ENCODE measurements around the gene PLAC1.

PLAC1 gene

DNA sequence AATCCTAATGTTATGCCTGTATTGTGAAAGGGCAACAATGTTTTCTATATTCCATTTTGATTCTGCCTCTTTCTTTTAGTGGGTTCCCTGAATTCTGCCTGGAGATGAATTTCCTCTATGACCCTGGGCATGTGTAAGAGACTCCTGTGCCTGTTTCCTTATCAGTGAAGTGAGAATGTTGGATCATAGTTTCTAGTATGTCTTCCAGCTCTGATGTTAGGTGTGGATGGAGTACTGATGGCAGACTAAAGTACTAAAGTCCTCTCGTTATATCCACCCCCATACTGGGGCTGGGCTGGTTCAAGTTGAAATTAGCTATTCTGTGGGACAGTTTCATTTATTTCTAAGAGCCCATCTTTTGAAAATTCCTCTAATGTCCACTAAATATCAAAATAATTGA is 29.6 kb downstream of the PLAC1 start:
- DNase-seq, result no peak

DNA sequence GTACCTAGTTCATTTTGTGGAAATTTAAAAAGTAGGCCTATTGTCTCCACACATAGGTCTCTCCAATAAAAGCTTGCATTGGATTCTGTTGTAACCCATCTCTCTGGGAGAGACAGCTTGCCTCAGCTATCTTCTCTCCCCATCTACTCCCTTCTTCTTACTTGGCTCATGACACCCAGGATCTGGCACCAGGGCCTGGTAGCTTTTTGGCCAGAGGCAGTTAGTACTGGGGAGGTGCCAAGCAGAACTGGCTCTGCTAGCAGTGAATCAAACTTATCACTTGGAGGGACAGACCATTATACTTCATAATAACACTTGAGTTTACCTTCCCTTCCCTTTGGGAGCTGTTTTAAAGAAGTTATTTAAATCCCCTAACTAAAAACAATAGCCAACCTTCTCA is 31.8 kb downstream of the PLAC1 start:
- no peak for DNase-seq

DNA sequence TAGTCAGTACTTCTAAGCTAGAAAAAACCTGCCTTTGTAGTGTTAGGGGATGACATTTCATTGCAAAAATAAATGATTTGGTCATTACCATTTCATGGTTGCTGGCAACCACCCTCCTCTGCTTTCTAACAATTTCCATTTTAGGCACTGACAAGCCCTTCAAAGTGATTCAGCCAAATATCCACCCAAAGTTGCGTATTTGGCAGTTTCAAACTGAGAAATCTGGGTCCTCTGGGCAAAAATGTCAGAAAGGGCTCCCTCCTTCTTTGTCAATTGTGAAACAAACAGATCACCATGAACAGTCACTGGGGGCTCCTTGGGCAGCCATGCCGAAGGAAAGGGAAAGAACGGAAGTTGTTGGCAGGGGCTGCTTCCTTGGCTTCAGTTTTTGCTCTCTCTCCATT is 33.0 kb downstream of the PLAC1 start:
- DNase-seq, result no peak

DNA sequence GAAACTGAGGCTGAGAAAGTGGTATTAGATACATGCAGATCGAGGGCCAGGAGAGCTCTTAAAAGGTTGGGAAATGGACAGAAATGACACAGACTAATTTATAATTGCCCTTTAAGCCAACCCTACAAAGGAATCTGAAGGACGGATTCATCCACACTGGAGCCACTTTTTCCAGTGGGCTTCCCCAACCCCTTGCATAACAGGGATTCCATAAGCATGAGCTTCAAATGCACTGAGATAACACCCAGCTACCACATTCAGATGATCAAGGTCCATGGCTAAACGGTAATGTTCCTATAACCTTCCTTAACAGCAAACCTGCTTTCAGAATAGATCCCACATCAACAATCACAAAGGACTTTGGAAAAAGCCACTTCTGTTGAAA is 34.2 kb downstream of the PLAC1 start:
- DNase-seq, result no peak

DNA sequence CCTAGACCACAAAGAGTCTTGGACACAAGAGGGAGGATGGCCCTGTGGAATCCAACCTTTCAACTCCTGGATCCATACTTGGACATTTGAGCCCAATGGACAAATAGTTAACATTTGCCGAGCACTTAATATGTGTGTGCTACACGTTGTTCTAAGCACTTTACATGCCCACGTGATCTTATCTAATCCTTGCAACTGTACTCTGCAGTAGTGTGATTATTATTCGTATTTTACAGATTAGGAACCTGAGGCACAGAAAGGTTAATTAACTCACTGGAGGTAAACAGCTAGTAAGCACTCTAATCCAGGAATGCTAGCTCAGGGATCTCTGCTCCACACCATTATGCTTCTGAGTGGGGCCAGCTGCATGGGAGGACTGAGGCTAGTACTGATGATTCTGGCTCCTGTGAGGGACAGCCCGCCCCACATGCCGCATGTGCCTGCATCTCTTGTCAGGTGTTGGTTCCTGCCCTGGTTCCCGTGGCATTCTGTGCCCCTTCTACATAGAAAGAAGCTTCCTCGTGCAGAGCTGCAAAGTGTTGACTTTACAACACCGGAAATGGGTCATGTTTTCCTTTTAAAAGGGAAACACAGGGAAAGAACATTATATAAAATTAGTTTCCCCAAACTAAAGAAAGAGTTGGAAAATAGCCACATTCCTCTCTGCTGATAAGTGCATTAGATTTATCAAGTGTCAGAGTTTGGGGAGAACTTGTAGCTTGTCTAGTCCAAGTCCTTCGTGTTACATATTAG is 34.8 kb downstream of the PLAC1 start:
- DNase-seq, result no peak

DNA sequence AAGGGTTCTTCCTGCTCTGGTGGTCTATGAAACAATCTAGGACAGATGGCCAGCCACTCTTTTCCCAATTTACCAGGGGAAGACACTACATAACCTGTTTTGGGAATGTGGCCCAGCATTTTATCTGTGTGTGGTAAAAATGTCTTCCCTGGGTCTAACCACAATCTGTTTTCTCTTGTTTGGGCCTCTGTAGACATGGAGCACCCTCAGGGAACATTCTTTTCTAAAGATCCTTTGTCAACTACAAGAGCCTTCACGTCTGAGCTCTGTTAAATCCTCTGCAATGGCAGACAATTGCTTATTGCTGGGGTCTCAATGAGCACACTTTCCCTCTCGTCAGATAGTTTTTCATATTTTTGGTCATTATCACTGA is 35.5 kb downstream of the PLAC1 start:
- no peak for DNase-seq

DNA sequence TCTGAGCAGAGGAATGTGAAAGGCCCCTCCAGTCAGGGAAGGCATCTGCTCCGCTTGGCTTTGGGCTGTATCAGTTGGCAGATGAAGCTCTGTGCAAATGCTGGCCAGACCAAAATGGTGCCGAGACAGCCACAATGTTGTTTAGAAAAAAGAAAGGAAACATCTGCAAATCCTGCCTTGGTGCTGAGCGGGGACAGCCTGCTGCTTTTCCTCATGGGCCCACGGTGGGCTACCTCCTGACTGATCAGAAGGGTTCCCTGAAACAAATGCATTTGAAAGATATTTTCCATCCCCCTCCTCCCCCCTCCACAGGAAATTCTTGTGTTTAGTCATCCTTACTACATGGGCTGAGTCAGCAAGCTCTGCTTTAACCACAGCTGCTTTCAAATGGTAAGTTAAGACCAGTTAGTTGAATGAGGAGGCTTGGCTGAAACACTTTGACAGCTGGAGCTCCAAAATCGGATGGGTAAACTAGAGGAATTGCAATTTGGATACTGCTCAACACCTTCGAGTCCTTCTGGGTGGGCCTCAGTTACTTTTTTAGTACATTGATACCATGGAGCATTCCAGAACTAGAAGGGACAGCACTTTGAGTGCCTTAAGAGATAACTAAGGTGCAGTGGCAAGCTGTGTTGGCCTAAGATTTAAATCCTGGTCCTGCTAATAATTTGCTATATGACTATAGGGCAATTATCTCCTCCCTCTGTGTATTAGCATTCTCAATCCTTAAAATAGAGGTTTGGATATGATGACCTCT is 36.0 kb downstream of the PLAC1 start:
- no peak for DNase-seq

DNA sequence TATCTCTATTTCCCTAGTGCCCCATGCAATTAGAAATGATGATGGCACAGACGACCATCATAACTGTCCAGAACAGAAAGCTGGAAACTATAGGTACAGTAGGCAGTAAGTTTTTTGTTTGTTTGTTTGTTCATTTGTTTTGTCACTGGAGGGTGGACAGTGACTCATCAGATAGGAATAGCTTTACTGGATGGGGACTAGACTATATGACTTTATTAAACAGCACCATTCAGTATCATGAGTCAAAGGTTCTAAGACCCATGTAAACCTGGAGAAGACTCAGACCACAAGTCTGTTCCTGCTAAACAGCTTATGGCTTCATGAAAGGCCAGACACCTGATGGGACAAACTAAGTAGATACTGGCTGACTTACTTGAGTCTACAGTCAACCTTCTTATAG is 38.4 kb downstream of the PLAC1 start:
- DNase-seq, result no peak

DNA sequence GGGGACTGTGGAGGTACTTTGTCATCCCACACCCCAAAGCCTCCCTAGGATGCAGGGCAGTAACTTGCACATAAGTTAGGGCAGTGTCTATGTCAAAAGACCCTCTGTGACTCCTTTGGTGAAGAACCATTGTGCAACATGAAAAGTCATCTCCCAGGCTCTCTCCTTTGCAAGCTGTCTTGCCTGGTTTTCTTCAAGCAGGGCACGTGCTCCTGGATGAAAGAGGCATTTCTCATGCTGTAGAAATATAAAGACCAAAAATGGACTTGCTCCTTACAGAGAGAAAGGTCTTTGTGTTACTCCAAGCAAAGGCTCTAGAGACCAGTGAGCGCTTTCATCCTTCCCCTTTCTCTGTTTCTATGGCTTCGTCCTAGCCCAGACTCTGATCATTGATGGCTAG is 44.9 kb downstream of the PLAC1 start:
- no peak for DNase-seq

DNA sequence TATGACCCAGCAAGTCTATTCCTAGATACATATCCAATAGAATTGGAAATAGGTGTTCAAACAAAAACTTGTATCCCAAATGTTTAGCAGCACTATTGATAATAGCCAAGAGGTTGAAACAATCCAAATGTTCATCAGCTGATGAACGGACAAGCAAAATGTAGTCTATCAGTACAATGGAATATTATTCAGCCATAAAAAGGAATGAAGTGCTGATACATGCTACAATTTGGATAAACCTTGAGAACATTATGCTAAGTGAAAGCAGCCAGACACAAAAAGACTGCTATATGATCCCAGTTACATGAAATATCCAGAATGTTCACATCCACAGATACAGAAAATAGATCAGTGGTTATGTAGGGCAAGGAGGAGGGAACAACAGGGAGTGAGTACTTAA is 50.1 kb downstream of the PLAC1 start:
- no peak for DNase-seq

DNA sequence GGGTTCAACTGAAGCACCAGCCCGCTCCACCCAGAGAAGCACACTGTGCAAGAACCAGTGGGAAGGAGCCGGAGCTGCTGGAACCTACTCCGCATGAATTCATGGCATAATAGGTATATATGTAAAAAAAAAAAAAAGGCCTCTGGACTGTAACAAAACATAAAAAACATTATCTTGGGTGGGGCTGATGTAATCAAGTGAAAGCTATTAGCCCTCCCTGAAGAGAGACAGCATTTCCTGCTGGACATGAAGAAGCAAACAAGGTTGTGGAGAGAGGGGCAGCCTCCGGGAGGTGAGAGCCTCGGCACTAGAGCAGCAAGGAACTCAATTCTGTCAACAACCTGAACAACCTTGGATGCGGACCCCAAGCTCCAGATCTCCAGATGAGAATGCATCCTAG is 50.7 kb downstream of the PLAC1 start:
- no peak for DNase-seq

DNA sequence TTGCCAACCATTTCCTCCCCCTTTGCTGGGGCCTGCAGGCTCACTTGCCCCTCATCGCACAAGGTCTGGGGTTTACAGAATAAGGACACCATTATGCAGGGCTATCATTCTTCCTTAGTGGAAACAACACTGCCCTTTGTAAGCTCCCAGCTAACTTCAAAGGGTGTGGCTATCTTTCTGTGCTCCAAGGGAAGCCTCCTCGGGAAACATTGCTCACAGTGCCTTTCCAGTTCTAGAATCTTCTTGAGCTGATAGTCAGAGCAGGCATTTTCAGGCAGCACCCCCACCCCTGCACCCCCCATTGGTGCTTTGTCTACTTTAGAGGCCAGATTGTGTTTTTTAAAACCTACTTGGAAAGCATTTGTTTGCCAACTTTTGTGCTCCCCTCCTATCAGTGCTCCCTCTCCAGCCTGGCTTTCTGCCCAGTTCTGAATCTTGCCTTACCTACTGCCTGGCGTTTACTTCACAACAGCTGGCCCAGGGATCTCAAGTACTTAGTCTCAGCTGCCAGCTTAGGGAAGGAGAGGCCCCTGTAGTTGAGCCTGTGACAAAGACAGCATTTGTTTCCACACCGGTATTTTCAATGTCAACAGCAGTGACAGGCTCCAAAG is 53.5 kb downstream of the PLAC1 start:
- no peak for DNase-seq

DNA sequence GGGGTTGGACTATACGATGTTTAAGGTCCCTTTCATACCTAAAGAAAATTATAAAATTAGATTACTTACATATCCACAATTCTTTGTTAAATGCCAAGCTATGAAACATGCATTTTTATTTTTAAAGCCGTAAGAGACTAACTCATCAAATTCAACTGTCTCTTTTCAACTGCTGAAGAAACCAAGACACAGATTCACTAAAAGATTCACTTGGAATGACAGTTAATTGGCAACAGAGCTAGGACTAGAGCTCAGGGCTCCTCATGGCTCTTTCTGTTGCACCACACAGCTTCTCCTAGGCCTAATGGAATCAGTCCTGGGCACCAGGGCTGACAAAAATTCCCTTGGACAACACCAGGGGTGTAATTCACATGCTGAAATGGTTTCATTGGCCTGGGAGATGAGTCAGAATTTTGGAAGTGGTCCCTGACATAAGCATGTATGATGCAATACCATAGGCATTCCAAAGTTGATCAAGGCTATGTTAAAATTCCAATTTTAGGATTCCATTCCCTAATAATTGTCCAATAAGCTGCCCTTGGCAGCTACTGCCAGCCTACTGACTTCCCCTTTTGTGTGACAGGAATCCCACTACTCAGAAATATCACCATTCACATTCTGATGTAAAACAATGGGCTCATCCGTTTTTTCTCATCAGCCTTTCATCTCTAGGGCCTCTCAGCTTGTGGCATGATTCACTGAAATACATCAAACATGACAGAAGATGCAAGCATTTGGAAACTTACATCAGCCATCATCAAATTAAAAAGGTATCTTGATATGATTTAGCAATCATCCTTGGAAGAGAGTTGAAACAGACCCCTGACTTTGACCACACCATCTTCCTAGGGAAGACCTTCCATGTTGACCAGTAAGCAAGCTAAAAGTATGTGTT is 54.2 kb downstream of the PLAC1 start:
- no peak for DNase-seq

DNA sequence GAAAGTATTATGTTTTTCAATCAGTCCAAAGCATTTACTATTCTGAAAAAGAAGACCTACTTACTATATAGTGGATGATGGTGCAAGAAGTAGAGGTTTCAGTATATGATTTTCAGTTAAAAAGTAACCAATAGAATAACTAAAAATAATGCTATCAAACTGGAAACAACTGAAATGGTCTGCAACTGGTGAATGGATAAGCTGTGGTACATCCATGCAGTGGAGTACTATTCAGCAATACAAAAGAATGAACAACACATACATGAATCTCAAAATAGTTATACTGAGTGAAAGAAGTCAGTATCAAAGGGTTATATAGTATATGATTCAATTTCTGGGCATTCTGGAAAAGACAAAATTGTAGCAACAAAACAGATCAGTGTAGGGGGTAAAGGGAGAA is 55.9 kb downstream of the PLAC1 start:
- DNase-seq, result no peak

DNA sequence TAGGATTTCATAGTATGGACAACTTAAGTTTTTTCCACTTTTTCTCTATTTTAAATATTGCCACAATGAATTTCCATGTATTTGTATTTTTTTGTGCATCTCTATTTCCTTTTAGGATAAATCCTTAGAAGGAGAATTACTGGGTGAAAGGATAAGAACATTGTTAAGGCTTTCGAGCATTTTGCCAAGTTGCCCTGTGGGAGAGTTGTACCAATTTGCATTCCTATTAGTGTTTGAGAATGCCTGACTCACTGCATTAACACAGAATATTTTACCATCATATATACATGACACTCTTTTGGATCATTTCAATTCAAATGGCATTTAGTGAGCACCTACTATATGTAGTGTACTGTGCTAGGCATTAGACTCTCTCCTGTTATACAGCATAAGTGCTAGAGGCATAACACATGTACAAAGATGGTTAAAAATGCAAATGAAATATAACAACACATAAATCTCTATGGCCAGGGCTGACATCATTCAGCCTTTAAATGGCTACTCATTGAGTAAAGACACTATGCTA is 57.0 kb downstream of the PLAC1 start:
- DNase-seq, result no peak

DNA sequence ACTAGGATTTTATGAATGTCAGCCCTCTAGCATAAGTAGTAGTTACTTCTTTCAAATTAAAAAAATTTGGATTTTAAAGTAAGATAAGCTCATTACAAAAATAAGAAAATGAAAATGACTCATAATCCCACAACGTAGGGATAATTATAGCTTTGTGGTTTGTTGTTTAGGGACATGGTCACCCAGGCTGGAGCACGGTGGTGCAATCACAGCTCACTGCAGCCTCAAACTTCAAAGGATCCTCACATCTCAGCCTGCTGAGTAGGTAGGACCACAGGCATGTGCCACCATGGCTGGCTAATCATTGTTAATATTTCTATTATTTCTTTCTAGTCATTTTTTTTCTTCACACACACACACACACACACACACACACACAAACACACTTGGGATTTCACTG is 57.6 kb downstream of the PLAC1 start:
- no peak for DNase-seq

DNA sequence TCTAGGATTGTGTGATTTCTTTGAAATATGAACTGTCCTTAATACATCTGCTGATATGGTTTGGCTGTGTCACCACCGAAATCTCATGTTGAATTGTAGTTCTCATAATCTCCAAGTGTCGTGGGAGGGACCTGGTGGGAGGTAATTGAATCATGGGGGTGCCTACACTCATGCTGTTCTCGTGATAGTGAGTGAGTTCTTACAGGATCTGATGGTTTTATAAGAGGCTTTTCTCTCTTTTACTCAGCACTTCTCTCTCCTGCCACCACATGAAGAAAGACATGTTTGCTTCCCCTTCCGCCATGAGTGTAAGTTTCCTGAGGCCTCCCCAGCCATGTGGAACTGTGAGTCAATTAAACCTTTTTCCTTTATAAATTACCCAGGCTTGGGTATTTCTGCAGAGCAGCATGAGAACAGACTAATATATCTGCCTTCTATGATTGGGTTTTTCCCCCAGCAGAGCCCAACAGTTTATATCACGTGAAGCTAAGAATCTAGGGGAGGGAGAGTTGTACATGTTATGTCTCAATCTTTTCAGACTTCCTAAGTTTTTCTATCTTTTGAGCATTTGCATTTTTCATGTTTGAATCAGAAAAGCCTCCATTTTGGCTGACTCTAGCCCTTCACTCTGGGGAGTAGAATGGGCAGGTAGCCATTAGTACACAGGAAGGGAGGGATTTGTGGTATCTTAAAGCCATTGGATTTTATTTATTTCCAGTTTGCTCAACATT is 58.9 kb downstream of the PLAC1 start:
- DNase-seq, result no peak

DNA sequence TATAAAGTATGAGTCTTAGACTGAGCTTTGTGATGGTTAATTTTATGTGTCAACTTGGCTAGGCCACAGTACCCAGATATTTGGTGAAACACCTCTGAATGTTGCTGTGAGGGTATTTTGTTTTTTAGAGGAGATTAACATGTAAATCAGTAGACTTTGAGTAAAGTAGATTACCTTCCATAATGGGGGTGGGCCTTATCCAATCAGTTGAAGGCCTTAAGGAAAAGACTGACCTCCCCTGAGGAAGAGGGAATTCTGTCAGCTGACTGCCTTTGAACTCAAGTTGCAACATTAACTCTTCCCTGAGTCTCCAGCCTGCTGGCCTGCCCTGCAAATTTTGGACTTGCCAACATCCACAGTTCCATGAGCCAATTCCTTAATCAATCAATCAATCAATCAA is 66.0 kb downstream of the PLAC1 start:
- DNase-seq, result no peak

DNA sequence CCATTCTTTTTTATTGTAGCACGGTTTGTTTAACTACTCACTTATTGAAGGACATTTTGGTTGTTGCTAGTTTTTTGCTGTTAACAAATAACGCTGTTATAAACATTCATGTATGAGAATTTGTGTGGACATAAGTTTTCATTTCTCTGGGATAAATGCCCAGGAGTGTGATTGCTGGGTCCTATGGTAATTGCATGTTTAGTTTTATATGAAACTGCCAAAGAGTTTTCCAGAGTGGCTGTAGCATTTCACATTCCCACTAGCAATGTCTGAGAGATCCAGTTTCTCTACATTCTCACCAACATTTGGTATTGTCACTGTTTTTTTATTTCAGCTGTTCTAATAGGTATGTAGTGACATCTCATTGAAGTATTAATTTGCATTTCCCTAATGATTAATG is 66.8 kb downstream of the PLAC1 start:
- no peak for DNase-seq

DNA sequence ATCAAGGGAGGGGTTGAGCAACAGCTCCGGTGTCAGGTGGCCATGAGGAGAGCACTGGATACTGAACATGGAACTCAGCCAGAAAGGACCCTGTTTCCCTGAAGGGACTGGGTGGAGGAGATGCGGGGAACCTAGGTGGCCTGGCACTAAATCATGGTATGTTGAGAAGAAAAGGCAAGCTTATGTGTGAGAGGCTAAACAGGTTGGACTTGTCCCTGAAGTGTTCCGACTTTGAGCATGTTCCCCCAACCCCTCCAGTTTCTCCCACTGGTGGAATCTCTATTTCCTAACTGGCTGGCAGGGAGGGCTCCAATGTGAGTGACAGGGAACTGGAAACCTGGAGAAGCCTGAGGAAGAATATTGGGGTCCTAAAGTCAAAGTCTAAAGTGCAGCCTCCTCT is 69.5 kb downstream of the PLAC1 start:
- DNase-seq, result no peak

DNA sequence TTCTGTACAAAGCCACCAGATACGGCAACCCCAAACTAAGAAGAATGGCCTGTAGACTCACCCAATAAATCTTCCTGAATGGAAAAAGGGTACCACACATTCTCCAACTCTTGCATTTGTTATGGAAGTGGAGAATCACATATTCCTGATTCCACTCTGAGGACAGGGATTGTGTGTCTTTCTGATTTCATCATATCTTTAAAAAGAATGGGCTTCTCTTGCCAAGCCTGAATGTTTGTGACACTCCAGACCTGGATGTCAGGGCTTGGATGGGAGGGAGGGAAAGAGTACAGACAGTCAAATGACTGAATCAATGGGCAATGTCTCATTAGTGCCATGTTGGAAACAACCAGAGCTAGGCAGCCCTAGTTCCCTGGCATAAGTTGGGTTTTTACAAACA is 77.4 kb downstream of the PLAC1 start:
- no peak for DNase-seq

DNA sequence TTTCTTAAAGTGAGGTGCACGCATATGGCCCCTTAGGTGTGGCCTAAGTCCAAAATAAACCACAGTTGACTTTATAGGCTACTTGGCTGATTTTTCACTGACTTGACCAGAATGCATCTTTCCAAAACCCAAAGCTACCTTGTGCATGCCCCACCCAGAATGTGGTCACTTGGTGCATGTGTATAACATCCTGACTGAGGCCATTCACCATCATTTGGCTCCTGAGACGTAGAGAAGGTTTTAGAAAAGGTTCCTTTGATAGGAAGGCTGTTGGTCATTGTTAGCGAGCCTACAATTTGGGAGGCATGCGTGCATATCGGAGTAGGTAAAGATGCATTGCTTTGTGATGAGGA is 84.6 kb downstream of the PLAC1 start:
- DNase-seq, result no peak

Measured in effector CD4-positive, alpha-beta T cell (primary cell).